Stimulated activated CD8-positive, alpha-beta memory T cell treated with anti-CD3 and anti-CD28 coated beads, Interleukin-2, amount 100 ng/mL, for 1 hour (primary cell): ENCODE data around the gene CAPZA2.
"Not testable (repeated sequence)": the region's sequence is repeated elsewhere in the genome, so short reads cannot be mapped to it uniquely, and the experiment has no call there.

Experiments used
- DNase-seq, 2 donors: peaks; one replicate each; pipeline ENCODE4 v3.0.0-alpha.2; 2020; ENCODE audit warnings: low read depth in 2 of 2

The CAPZA2 gene

GRCh38 chr7:116918704-116919103 is 56.3 kb downstream of the CAPZA2 start:
- no peak for DNase-seq

- DNase-seq, result no peak
These were observed 58.0 kb downstream of the CAPZA2 start for GRCh38 chr7:116920359-116920758.

GRCh38 chr7:116922545-116922944 is 60.2 kb downstream of the CAPZA2 start:
- DNase-seq, result no peak

GRCh38 chr7:116924741-116925140 is 62.4 kb downstream of the CAPZA2 start:
- no peak for DNase-seq

GRCh38 chr7:116929021-116929420 is 66.6 kb downstream of the CAPZA2 start:
- no peak for DNase-seq

DNA sequence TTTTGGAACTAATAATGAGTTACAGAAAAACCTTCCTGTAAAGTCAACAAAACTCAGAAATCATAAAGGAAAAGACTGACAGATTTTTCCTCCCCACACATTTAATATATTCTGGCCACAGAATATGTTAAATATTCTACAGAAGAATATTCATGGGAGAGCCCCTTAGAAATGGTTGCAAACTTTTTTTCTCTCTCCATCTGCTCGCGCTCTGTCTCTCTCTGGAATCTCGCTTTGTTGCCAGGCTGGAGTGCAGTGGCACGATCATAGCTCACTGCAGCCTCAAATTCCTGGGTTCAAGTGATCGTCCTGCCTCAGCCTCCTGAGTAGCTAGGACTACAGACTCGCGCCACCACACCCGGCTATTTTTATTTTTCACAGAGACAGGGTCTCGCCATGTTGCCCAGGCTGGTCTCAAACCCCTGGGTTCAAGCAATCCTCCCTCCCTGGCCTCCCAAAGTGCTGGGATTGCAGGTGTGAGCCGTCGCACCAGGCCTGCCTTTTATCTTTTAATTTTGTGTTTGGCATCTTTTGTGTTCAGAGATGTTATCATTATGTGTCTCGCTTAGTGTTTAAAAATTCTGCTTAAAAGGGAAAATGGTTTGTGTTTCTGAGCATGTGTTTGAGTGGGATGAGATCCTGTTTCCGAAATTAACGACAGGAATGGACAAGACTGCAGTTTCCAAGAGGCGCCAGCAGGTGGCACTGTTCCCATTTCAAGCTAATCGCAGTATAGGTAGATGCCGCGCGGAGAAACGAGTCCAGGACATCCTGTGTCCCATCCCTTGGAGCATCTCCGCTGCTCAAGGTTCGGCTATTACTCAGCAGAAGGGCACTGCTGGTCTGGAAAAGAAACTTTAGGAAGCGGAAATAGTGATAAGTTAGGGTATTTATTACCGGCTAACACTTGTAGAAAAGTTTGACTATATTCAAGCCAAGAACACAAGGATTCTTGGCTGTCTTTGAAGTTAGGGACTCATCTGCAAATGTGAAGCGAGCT is 67.8 kb downstream of the CAPZA2 start:
- peak; percentile 48 to 63 for DNase-seq

GRCh38 chr7:116932566-116932965 is 70.2 kb downstream of the CAPZA2 start:
- DNase-seq, result no peak

- DNase-seq, result no peak
These were observed 71.1 kb downstream of the CAPZA2 start for GRCh38 chr7:116933465-116933864.

DNA sequence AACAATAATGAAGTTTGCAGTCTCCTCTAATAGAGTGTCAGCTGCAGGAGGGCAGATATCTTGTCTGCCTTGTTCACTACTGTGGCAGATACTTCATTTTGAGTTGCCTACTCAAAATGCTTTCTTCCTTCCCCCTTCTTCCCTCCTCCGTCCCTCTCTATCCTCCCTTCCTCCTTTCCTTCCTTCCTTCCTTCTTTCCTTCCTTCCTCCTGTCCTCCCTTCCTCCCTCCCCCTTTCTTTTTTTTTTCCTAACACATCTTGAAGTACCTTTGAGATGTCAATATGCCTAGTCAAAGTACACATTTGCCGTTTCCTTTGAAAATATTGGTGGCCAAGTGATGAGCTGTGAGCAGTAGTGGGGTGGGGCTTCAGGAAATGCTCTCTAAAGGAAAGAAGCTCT is 72.2 kb downstream of the CAPZA2 start:
- no peak for DNase-seq

DNA sequence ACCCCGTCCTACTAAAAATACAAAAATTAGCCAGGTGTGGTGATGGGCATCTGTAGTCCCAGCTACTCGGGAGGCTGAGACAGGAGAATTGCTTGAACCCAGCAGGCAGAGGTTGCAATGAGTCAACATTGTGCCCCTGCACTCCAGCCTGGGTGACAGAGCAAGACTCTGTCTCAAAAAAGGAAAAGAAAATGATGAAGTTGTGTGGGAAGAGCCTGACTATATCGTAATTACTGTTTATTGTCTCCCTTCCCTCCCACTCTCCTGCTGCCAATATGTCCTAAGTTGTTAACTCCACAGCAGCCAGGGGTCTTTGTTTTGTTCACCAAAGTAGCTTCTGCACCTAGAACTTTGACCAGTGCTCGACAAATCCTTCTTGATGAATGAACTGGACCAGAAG is 74.5 kb downstream of the CAPZA2 start:
- not testable (repeated sequence) for DNase-seq

GRCh38 chr7:116938678-116939077 is 76.3 kb downstream of the CAPZA2 start:
- DNase-seq, result no peak

DNA sequence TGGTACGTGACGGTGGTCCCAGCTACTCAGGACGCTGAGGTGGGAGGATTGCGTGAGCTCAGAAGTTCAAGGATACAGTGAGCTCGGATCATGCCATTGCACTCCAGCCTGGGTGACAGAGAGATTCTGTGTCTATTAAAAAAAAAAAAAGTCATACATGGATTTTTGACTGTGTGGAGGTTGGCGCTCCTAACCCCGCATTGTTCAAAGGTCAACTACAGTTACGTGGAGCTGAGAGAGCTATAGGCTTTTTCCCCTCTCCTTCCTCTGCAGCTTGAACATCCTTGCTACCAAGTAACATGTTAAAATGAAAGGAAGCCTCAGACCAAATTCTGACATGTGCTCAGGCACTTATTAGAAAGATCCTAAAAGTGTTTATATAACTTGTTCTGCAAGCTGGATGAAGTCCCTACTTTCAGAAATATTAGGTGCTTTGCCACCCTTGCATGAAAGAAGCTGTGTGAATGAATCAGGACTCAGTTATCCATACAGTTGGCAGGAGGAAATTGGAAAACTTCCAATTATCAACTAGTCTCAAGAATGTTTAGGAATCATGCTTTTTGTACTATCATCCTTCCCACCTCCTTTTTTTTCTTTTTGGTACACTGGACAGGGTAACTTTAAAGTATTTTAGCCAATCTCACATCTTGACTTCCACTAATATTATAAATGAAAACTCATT is 78.4 kb downstream of the CAPZA2 start:
- DNase-seq, result no peak

- DNase-seq, result no peak
These were observed 80.1 kb downstream of the CAPZA2 start for GRCh38 chr7:116942504-116942903.

GRCh38 chr7:116948934-116949333 is 86.5 kb downstream of the CAPZA2 start:
- DNase-seq, result no peak

DNA sequence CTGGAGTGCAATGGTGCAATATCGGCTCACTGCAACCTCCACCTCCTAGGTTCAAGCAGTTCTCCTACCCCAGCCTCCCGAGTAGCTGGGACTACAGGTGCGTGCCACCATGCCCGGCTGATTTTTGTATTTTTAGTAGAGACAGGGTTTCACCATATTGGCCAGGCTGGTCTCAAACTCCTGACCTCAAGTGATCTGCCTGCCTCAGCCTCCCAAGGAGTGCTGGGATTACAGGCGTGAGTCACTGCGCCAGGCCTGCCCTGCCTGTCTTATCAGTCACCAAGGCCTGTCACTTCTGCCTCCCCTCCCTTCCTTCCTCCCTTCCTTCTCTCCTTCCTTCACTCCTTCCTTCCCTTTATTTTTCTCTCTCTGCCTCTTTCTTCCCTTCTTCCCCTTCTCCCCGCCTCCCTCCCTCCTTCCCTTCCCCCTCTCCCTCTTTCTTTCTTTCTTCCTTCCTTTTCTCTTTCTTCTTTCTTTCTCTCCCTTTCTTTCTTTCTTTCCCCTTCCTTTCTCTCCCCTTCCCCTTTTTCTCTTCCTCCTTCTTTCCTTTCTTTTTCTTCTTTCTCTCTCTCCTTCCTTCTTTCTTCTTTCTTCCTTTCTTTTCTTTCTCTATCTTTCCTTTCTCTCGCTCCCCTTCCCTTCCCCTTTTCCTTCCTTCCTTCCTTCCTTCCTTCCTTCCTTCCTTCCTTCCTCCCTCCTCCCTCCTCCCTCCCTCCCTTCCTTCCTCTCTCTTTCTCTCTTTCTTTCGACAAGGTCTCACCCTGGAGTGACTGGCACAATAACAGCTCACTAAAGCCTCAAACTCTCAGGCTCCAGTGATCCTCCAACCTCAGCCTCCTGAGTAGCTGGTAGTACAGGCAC is 87.8 kb downstream of the CAPZA2 start:
- DNase-seq, result no peak

GRCh38 chr7:116950889-116951351 is 88.5 kb downstream of the CAPZA2 start:
- no peak for DNase-seq

DNA sequence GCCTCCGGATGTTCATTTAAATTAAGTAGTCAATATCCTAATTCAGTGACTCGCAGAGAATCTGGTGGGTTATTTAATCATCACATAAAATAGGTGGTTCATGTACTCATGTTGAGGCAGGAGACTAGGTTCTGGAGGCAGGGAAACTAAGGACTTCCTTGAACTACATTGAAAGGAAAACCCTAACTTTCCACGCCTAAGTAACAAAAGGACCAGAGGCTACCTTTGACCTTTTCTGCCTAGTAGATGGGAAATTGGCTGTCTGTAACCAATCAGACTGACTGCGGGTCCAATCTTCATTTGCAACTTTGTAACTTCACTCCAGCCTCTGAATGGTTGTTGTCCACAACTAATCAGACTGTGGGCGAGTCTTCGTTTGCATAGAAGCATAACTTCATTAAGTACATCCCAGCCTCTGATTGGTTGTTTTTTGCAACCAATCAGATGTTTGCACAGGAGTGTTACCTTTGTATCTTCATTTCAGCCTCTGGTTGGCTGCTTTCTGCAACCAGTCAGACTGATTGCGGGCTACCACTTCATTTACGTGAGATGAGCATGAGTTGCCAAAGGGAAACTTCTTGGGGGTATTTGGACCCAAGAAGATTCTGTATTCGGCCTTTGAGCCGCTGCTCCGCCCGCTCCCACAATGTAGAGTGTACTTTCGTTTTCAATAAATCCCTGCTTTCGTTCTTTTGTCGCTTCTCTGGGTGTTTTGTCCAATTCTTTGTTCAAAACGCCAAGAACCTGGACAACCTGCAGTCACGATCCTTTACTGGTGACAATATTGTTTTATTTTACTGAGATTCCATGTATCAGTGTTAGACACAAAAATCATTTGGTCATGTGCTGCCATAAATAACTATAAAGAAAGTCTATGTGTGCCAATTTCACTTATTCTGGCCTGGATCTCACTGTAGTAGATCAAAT is 89.2 kb downstream of the CAPZA2 start:
- DNase-seq, result no peak

- DNase-seq, result no peak
These were observed 90.4 kb downstream of the CAPZA2 start for GRCh38 chr7:116952635-116953371.

DNA sequence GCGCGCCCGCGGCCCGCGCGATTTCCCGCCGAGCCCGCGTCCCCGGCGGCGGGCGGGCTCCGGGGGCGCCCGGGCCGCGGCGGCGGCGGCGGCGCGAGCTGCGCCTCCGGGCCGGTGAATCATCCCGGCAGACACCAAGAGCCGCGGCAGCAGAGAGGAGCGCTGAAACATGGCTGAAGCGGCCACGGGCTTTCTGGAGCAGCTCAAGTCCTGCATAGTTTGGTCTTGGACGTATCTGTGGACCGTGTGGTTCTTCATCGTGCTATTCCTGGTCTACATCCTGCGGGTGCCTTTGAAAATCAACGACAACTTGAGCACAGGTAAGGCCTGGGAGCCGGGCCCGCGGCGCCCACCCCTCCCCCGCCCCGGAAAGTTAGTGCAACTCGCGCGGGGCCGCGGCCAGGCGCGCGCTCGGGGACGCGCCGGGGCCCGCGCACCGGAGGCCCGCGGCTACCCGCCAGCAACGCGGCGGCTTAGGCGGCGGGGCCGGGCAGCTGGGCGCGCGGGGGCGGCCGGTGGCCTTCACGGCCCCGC is 91.1 kb downstream of the CAPZA2 start, which contains the start of gene ST7:
ST7 (plus strand) TSS at position 130 of the 534 bp plus-strand sequence; CDS start at position 170, 40 bp downstream.
- DNase-seq, result peak; percentile 33 to 39
